A549 (cell line): ENCODE results near the gene FYB1.

ENCODE experiments used
- BHLHE40 ChIP-seq: IDR thresholded peaks from 2 replicates; pipeline ENCODE4 v1.6.1; 2012; ENCODE audit warnings: low read depth, low read length, inconsistent platforms
- JUNB ChIP-seq: fragments of >200 bp; sonication (Bioruptor Twin); formaldehyde crosslinking; IDR thresholded peaks from 2 replicates; pipeline ENCODE4 v1.6.1; 2016
- POLR2A ChIP-seq: IDR thresholded peaks from 2 replicates; pipeline ENCODE4 v1.6.1; 2012; ENCODE audit warnings: mild to moderate bottlenecking, low read length
- RCOR1 ChIP-seq: fragments of 150-350 bp; IDR thresholded peaks from 2 replicates; pipeline ENCODE4 v1.6.1; 2014; ENCODE audit warnings: antibody characterized with exemption, low read length, low read depth
- SMC3 ChIP-seq: fragments of >200 bp; sonication (Bioruptor Twin); formaldehyde crosslinking; IDR thresholded peaks from 3 replicates; pipeline ENCODE4 v1.6.1; 2018; ENCODE audit warnings: inconsistent platforms
- TF ChIP-seq, protein P1 (sequence below): IDR thresholded peaks from 2 replicates; pipeline ENCODE4 v1.6.1; 2012
- TF ChIP-seq, protein P2 (sequence below): fragments of >200 bp; sonication (Bioruptor Twin); formaldehyde crosslinking; IDR thresholded peaks from 3 replicates; pipeline ENCODE4 v1.5.1; 2016
- TF ChIP-seq, protein P3 (sequence below): fragments of 200-600 bp; sonication (generic); IDR thresholded peaks from 2 replicates; pipeline ENCODE4 v1.6.1; 2016; ENCODE audit warnings: antibody characterized with exemption, mild to moderate bottlenecking, moderate library complexity

DNA sequence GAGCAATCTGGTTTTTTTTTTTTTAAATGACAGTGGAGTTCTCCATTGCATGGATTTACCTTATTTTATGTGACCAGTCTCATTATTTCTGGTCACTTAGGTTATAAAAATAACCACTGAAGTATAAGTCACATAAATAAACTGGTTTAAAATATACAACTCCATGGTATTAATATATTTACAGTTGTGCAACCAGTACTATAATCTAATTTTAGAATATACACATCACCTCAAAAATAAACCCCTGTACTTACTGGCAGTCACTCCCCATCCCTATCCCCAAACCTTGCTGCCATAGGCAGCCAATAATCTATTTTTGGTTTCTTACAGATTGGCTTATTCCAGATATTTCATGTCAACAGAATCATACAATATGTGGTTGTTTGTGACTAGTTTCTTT lies 57.8 kb downstream of the FYB1 start:
- TF ChIP-seq RCOR1 = no peak
- TF ChIP-seq, protein P1, sequence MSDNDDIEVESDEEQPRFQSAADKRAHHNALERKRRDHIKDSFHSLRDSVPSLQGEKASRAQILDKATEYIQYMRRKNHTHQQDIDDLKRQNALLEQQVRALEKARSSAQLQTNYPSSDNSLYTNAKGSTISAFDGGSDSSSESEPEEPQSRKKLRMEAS = no peak
- TF ChIP-seq SMC3 = no peak
- TF ChIP-seq, protein P2, sequence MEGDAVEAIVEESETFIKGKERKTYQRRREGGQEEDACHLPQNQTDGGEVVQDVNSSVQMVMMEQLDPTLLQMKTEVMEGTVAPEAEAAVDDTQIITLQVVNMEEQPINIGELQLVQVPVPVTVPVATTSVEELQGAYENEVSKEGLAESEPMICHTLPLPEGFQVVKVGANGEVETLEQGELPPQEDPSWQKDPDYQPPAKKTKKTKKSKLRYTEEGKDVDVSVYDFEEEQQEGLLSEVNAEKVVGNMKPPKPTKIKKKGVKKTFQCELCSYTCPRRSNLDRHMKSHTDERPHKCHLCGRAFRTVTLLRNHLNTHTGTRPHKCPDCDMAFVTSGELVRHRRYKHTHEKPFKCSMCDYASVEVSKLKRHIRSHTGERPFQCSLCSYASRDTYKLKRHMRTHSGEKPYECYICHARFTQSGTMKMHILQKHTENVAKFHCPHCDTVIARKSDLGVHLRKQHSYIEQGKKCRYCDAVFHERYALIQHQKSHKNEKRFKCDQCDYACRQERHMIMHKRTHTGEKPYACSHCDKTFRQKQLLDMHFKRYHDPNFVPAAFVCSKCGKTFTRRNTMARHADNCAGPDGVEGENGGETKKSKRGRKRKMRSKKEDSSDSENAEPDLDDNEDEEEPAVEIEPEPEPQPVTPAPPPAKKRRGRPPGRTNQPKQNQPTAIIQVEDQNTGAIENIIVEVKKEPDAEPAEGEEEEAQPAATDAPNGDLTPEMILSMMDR = no peak
- TF ChIP-seq, protein P3, sequence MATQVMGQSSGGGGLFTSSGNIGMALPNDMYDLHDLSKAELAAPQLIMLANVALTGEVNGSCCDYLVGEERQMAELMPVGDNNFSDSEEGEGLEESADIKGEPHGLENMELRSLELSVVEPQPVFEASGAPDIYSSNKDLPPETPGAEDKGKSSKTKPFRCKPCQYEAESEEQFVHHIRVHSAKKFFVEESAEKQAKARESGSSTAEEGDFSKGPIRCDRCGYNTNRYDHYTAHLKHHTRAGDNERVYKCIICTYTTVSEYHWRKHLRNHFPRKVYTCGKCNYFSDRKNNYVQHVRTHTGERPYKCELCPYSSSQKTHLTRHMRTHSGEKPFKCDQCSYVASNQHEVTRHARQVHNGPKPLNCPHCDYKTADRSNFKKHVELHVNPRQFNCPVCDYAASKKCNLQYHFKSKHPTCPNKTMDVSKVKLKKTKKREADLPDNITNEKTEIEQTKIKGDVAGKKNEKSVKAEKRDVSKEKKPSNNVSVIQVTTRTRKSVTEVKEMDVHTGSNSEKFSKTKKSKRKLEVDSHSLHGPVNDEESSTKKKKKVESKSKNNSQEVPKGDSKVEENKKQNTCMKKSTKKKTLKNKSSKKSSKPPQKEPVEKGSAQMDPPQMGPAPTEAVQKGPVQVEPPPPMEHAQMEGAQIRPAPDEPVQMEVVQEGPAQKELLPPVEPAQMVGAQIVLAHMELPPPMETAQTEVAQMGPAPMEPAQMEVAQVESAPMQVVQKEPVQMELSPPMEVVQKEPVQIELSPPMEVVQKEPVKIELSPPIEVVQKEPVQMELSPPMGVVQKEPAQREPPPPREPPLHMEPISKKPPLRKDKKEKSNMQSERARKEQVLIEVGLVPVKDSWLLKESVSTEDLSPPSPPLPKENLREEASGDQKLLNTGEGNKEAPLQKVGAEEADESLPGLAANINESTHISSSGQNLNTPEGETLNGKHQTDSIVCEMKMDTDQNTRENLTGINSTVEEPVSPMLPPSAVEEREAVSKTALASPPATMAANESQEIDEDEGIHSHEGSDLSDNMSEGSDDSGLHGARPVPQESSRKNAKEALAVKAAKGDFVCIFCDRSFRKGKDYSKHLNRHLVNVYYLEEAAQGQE = no peak
- no peak for TF ChIP-seq POLR2A
- no peak for TF ChIP-seq BHLHE40
- no peak for TF ChIP-seq JUNB
